ENCODE results near the gene AK2.
"Not testable (repeated sequence)": the region's sequence is repeated elsewhere in the genome, so short reads cannot be mapped to it uniquely, and the experiment has no call there.

The AK2 gene

GRCh38 chr1:33029209-33029608 lies 7.5 kb downstream of the AK2 start:
- FAIRE-seq (no peak), DNase-seq (ENCODE audit: insufficient read length, low spot score) (no peak)
- TF ChIP-seq SPI1 (IDR thresholded peaks at IDR 0.05; ENCODE audit: low read depth, low read length) (no peak), POLR2A (IDR thresholded peaks at IDR 0.05; ENCODE audit: low read depth, low read length) (no peak)

GRCh38 chr1:33025761-33026160 lies 10.9 kb downstream of the AK2 start:
- no peak for TF ChIP-seq PAX5 (IDR thresholded peaks at IDR 0.05; ENCODE audit: insufficient read depth, low read length, severe bottlenecking)
- no peak for TF ChIP-seq POLR2A (IDR thresholded peaks at IDR 0.05; ENCODE audit: low read depth, low read length)
- no peak for TF ChIP-seq POU2F2 (IDR thresholded peaks at IDR 0.05; ENCODE audit: low read depth, low read length)
- no peak for TF ChIP-seq POLR2AphosphoS5 (IDR thresholded peaks at IDR 0.05; ENCODE audit: low read depth, low read length)
- TF ChIP-seq SPI1 (IDR thresholded peaks at IDR 0.05; ENCODE audit: low read depth, low read length), result no peak
- TF ChIP-seq TAF1 (IDR thresholded peaks at IDR 0.05; ENCODE audit: low read depth, low read length), result no peak
- no peak for DNase-seq (ENCODE audit: insufficient read length, low spot score)
- FAIRE-seq, result no peak

DNA sequence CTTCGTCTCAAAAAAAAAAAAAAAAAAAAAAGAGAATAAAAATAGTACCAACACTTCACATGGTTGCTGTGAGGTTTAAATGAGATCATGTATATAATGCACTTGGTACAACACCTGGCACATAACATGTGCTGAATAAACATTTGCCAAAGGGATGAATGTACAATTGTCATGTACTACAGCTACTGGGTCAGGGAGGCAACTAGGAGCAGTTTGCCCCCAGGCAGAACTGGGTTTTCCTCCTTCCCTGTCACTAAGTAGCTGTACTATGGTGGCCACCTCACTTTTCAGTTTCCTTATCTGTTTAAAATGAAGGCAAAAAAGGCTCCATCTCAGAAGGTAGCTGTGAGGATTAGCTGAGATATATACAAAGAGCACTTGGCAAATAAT lies 11.5 kb downstream of the AK2 start:
- TF ChIP-seq SPI1 (IDR thresholded peaks at IDR 0.05; ENCODE audit: low read depth, low read length) (no peak), POLR2AphosphoS5 (IDR thresholded peaks at IDR 0.05; ENCODE audit: low read depth, low read length) (0 out of 2 replicates have a peak, but pooled peaks have one; percentile 10), PAX5 (IDR thresholded peaks at IDR 0.05; ENCODE audit: insufficient read depth, low read length, severe bottlenecking) (no peak), POU2F2 (IDR thresholded peaks at IDR 0.05; ENCODE audit: low read depth, low read length) (no peak), POLR2A (IDR thresholded peaks at IDR 0.05; ENCODE audit: low read depth, low read length) (no peak), TAF1 (IDR thresholded peaks at IDR 0.05; ENCODE audit: low read depth, low read length) (no peak)
- peak; percentile 40 for FAIRE-seq
- no peak for DNase-seq (ENCODE audit: insufficient read length, low spot score)

DNA sequence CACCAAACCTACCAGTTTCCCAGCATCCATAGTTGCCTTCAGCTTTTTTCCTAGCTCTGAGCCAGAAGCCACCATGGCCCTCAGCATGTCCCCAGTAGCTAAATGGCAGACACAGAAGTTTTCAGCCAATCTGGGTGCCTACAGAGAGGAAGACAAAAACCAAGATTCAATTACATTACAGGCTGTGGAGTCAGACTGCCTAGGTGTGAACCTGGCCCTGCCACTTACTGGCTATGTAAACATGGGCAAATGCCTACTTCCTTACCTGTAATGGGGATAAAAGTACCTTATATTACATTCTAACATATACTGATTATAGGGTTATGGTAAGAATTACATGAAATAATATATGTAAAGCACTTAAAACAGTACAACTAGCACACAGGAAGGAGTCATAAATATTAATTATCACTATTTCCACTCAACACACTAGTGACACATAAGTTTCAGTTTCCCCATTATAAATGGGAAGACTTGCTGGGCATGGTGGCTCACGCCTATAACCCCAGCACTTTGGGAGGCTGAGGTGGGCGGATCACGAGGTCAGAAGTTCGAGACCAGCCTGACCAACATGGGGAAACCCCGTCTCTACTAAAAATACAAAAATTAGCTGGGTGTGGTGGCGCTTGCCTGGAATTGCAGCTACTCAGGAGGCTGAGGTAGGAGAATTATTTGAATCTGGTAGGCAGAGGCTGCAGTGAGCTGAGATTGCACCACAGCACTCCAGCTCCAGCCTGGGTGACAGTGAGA lies 12.1 kb downstream of the AK2 start:
- DNase-seq (ENCODE audit: insufficient read length, low spot score); FAIRE-seq: not testable (repeated sequence)

- TF ChIP-seq TAF1 (IDR thresholded peaks at IDR 0.05; ENCODE audit: low read depth, low read length), result no peak
- no peak for TF ChIP-seq POLR2AphosphoS5 (IDR thresholded peaks at IDR 0.05; ENCODE audit: low read depth, low read length)
- no peak for TF ChIP-seq POLR2A (IDR thresholded peaks at IDR 0.05; ENCODE audit: low read depth, low read length)
- TF ChIP-seq POU2F2 (IDR thresholded peaks at IDR 0.05; ENCODE audit: low read depth, low read length), result no peak
- no peak for TF ChIP-seq PAX5 (IDR thresholded peaks at IDR 0.05; ENCODE audit: insufficient read depth, low read length, severe bottlenecking)
- no peak for TF ChIP-seq SPI1 (IDR thresholded peaks at IDR 0.05; ENCODE audit: low read depth, low read length)
- DNase-seq (ENCODE audit: insufficient read length, low spot score), result no peak
Observed at GRCh38 chr1:33022650-33023200, 14.0 kb downstream of the AK2 start.

DNA sequence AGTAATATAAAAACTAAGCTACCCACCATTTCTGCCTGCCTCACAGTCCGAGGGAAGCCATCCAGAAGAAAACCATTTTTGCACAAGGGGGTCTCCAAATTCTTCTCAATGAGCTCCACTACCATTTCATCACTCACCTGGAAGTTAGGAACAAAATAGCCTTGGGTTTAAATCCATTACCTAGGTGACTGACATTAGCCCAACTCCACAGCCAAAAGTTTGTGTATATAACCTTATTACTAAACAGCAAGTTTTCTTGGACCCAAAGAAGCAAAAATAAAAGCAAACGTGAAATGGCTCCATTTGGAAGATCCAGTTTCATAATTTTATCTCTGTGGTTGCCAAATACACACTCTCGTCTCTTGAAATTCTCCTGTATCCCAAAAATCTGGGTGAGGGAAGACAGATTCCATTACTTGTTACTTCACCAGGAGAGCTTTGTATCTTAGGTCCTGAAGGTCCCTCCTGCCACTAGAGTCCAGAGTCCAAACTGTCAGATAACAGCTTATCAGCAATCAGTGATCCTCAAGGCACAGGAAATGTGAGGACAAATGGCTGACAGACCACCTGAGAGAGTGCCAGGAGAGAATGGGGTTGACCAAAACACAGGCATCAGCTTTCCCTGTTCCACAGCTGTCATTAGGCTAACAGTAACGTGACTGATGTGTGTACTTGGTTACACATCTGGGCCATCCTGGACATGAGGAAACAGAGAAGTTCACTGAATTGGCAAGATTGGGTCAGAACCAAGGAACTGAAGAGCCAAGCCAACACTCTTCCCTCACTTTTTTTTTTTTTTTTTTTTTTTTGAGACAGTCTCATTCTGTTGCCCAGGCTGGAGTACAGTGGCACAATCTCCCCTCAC lies 14.9 kb downstream of the AK2 start:
- DNase-seq (ENCODE audit: insufficient read length, low spot score) (no peak), FAIRE-seq (no peak)
- TF ChIP-seq POU2F2 (IDR thresholded peaks at IDR 0.05; ENCODE audit: low read depth, low read length) (no peak), TAF1 (IDR thresholded peaks at IDR 0.05; ENCODE audit: low read depth, low read length) (no peak), SPI1 (IDR thresholded peaks at IDR 0.05; ENCODE audit: low read depth, low read length) (no peak), PAX5 (IDR thresholded peaks at IDR 0.05; ENCODE audit: insufficient read depth, low read length, severe bottlenecking) (no peak), POLR2AphosphoS5 (IDR thresholded peaks at IDR 0.05; ENCODE audit: low read depth, low read length) (no peak), POLR2A (IDR thresholded peaks at IDR 0.05; ENCODE audit: low read depth, low read length) (no peak)

More at GRCh38 chr1:33022650-33023200, 14.0 kb downstream of the AK2 start:
- no peak for FAIRE-seq

- no peak for FAIRE-seq
- no peak for TF ChIP-seq SPI1 (IDR thresholded peaks at IDR 0.05; ENCODE audit: low read depth, low read length)
- TF ChIP-seq TAF1 (IDR thresholded peaks at IDR 0.05; ENCODE audit: low read depth, low read length), result no peak
- no peak for TF ChIP-seq POLR2AphosphoS5 (IDR thresholded peaks at IDR 0.05; ENCODE audit: low read depth, low read length)
- no peak for TF ChIP-seq PAX5 (IDR thresholded peaks at IDR 0.05; ENCODE audit: insufficient read depth, low read length, severe bottlenecking)
- TF ChIP-seq POLR2A (IDR thresholded peaks at IDR 0.05; ENCODE audit: low read depth, low read length), result no peak
- TF ChIP-seq POU2F2 (IDR thresholded peaks at IDR 0.05; ENCODE audit: low read depth, low read length), result no peak
- DNase-seq (ENCODE audit: insufficient read length, low spot score), result no peak
Observed at GRCh38 chr1:33018112-33018511, 18.6 kb downstream of the AK2 start.

DNA sequence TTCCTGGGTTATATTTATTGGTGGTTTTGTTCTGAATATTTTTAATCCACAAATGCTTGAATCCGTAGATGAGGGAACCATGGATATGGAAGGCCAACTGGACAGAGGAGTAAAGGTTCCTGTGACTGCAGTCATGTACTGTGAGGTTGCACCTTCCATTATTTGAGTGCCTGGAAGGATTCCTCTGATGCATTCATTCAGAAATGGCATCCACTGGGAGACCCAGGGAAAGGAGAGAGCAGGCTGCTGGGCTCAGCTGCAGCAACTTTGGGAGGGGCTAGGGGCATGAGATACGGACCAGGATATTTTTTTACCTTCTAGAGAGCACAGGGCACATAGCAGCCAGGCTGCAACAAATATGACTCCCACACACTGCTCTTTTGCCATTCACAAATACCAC lies 19.5 kb downstream of the AK2 start:
- TF ChIP-seq POLR2AphosphoS5 (IDR thresholded peaks at IDR 0.05; ENCODE audit: low read depth, low read length) (no peak), POU2F2 (IDR thresholded peaks at IDR 0.05; ENCODE audit: low read depth, low read length) (no peak), POLR2A (IDR thresholded peaks at IDR 0.05; ENCODE audit: low read depth, low read length) (no peak), PAX5 (IDR thresholded peaks at IDR 0.05; ENCODE audit: insufficient read depth, low read length, severe bottlenecking) (no peak), SPI1 (IDR thresholded peaks at IDR 0.05; ENCODE audit: low read depth, low read length) (no peak), TAF1 (IDR thresholded peaks at IDR 0.05; ENCODE audit: low read depth, low read length) (no peak)
- FAIRE-seq, result no peak
- DNase-seq (ENCODE audit: insufficient read length, low spot score), result no peak

- no peak for FAIRE-seq
- TF ChIP-seq TAF1 (IDR thresholded peaks at IDR 0.05; ENCODE audit: low read depth, low read length) (no peak), POLR2AphosphoS5 (IDR thresholded peaks at IDR 0.05; ENCODE audit: low read depth, low read length) (peak; percentile 47; the same call in 1 of the 2 replicates), POU2F2 (IDR thresholded peaks at IDR 0.05; ENCODE audit: low read depth, low read length) (no peak), POLR2A (IDR thresholded peaks at IDR 0.05; ENCODE audit: low read depth, low read length) (0 out of 2 replicates have a peak, but pooled peaks have one; percentile 51), PAX5 (IDR thresholded peaks at IDR 0.05; ENCODE audit: insufficient read depth, low read length, severe bottlenecking) (no peak), SPI1 (IDR thresholded peaks at IDR 0.05; ENCODE audit: low read depth, low read length) (no peak)
- DNase-seq (ENCODE audit: insufficient read length, low spot score), result no peak
Observed at GRCh38 chr1:33015216-33015615, 21.5 kb downstream of the AK2 start.
